Right atrium auricular region (tissue), 2 donors: ENCODE results near the gene OLFML1. TPM values are rescaled to one million over a fixed set of nuclear protein-coding genes. Genes with fewer than 3 reads are reported as not detected.
"Not testable (repeated sequence)": the region's sequence is repeated elsewhere in the genome, so short reads cannot be mapped to it uniquely, and the experiment has no call there.

Experiments used
- DNase-seq: peaks from one replicate; pipeline ENCODE4 v3.0.0-alpha.2; 2019; ENCODE audit warnings: low spot score
- H3K27ac ChIP-seq, 2 donors: fragments of 200-600 bp; sonication (generic); 1 replicate in 1 of 2; 2 replicates in 1 of 2; pipeline ENCODE4 v1.5.1; 2016 to 2019
- H3K27me3 ChIP-seq, 2 donors: fragments of 200-600 bp; sonication (generic); one replicate each; pipeline versions ENCODE4 v1.5.1 to v1.6.0; 2017 to 2019
- H3K36me3 ChIP-seq: fragments of 200-600 bp; sonication (generic); one replicate; pipeline ENCODE4 v1.5.1; 2016
- H3K4me1 ChIP-seq, 2 donors: fragments of 200-600 bp; sonication (generic); one replicate each; pipeline versions ENCODE4 v1.5.1 to v1.6.0; 2017 to 2019
- H3K4me3 ChIP-seq, 2 donors: fragments of 200-600 bp; sonication (generic); 1 replicate in 1 of 2; 2 replicates in 1 of 2; pipeline ENCODE4 v1.5.1; 2017 to 2019; ENCODE audit warnings: mild to moderate bottlenecking in 1 of 2, moderate library complexity in 1 of 2
- H3K9me3 ChIP-seq, 2 donors: fragments of 200-600 bp; sonication (generic); one replicate each; pipeline ENCODE4 v1.5.1; 2019
- total RNA-seq, 2 donors: library from RNA; depleted of rRNA; stranded (reverse); fragments of >200 nt; gene quantifications; one replicate each; pipeline ENCODE4 v1.1.0, GENCODE V29; 2016
- TF ChIP-seq, protein P1 (sequence below), 2 donors: fragments of 200-600 bp; sonication (generic); IDR thresholded peaks; one replicate each; pipeline ENCODE4 v1.5.1; 2019; ENCODE audit warnings: antibody characterized with exemption in 2 of 2

Gene OLFML1
- total RNA-seq, 2 donors from 2014 or later = 4.6 to 7.7 TPM

DNA sequence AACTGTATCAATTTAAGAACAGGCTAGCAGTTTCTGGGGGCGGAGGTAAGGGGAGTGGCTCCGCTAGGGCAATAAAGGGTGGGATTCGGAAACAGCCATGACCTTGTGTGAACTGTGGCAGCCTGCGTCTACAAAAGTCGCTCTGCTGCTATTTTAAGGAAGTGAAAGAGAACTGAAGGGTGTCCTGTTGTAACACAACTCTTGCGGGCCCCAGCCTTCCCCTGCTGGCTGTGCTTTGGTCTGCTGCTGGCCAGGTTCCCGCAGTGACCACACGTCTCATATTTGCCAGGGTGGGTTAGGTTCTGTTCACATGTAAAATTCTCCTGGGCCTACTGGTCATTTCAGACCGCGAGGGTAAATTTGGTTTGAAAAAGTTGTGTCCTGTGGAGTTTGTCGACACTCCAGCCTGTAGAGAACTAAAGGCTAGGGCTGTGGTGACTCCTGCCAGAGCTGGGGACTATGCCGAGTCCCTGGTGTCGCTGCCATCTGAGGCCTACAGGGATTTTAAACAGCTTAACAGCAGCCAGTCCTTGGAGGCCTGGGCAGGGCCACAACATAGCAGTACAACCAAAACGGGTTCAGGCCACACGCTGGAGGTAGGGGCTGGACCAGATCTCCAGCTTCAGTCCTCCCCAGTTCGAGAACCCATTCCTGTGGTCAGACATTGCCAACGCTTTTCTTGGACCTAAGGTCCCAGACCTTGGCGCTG is 27.4 kb downstream of the OLFML1 start:
- Histone ChIP-seq H3K36me3 (no peaks in the 10 kb centered on the region), H3K27ac (peak overlapping the region; percentile 92 to 94), H3K4me1 (peaks cover 0 to 33% of the 10 kb centered on the region in 2 donors), H3K9me3 (no peaks in the 10 kb centered on the region), H3K4me3 (peak overlapping the region; percentile 80 to 82), H3K27me3 (no peaks in the 10 kb centered on the region)
- TF ChIP-seq, protein P1, sequence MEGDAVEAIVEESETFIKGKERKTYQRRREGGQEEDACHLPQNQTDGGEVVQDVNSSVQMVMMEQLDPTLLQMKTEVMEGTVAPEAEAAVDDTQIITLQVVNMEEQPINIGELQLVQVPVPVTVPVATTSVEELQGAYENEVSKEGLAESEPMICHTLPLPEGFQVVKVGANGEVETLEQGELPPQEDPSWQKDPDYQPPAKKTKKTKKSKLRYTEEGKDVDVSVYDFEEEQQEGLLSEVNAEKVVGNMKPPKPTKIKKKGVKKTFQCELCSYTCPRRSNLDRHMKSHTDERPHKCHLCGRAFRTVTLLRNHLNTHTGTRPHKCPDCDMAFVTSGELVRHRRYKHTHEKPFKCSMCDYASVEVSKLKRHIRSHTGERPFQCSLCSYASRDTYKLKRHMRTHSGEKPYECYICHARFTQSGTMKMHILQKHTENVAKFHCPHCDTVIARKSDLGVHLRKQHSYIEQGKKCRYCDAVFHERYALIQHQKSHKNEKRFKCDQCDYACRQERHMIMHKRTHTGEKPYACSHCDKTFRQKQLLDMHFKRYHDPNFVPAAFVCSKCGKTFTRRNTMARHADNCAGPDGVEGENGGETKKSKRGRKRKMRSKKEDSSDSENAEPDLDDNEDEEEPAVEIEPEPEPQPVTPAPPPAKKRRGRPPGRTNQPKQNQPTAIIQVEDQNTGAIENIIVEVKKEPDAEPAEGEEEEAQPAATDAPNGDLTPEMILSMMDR (IDR thresholded peaks at IDR 0.05) = no peak
- peak; percentile 93 for DNase-seq

GRCh38 chr11:7513234-7514098 is 28.2 kb downstream of the OLFML1 start, which contains the start of gene PPFIBP2:
Gene PPFIBP2, plus strand, starts transcription at chr11:7513999. Its CDS starts 35,477 bp downstream, at chr11:7549476.
- Histone ChIP-seq H3K9me3 (no peaks in the 10 kb centered on the region), H3K27ac (peak within 1 kb of the TSS; percentile 92 to 94), H3K36me3 (no peaks in the 10 kb centered on the region), H3K4me3 (peak within 1 kb of the TSS; percentile 80 to 82), H3K27me3 (no peaks in the 10 kb centered on the region), H3K4me1 (peaks cover 0 to 33% of the 10 kb centered on the region in 2 donors)
- DNase-seq = peak; percentile 74
- TF ChIP-seq, protein P1 (IDR thresholded peaks at IDR 0.05) = peak; percentile 43 to 68

- H3K4me1 ChIP-seq = peaks cover 0 to 33% of the 10 kb centered on the region in 2 donors
- H3K4me3 ChIP-seq = peak overlapping the region; percentile 80 to 82
- no peaks in the 10 kb centered on the region for H3K36me3 ChIP-seq
- H3K9me3 ChIP-seq = no peaks in the 10 kb centered on the region
- no peak for DNase-seq
- TF ChIP-seq, protein P1 (IDR thresholded peaks at IDR 0.05) = no peak
- no peaks in the 10 kb centered on the region for H3K27me3 ChIP-seq
- H3K27ac ChIP-seq = peak overlapping the region; percentile 92 to 94
These were observed 28.8 kb downstream of the OLFML1 start for GRCh38 chr11:7514099-7514591.

DNA sequence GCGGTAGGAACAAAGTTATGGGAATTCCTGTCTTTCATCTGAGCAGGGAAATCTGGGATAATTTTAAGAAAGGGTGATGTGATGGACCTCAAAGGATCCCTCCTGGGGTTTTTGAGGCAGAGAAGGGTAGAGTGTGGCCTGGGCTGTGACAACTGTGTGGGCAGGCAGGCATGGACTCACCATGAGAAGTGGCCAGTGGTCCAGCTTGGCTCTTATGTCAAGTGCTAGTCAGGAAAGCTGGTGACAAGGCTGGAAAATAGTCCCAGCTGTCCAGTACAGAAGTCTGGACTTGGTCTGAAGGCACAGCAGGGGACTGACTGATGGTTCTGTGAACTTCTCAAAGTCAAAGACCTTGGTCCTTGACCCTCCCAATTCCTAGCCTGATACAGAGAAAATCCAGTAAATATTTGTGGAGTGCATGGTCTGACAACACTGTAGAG is 30.2 kb downstream of the OLFML1 start:
- TF ChIP-seq, protein P1 (IDR thresholded peaks at IDR 0.05) = no peak
- no peak for DNase-seq

DNA sequence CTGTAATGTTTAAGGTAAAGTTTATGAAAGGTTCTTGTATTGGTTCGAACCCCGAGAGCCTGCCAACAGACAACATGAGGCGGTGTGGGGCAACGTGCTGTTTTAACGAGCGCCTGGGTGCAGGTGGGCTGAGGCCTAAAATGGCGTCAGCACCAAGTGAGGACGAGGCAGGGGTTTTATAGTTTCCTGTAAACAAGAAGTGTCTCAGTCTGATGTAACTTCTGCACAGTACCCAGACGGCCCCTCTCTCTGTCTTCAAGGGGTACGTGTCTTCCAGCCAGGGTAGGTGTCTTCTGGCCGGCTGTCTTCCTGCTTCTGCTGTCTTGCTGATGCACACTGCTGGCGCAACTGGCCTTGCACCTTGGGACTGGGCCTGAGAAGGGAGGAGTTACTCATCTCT is 31.2 kb downstream of the OLFML1 start:
- Histone ChIP-seq H3K4me3 (no peak overlapping the region), H3K27me3 (no peaks in the 10 kb centered on the region), H3K27ac (no peak overlapping the region), H3K9me3 (no peaks in the 10 kb centered on the region), H3K36me3 (no peaks in the 10 kb centered on the region), H3K4me1 (peaks cover 0 to 32% of the 10 kb centered on the region in 2 donors)
- TF ChIP-seq, protein P1 (IDR thresholded peaks at IDR 0.05) = no peak
- DNase-seq = no peak

More for the DNA sequence above, 30.2 kb downstream of the OLFML1 start:
- Histone ChIP-seq H3K9me3 (no peaks in the 10 kb centered on the region), H3K27me3 (no peaks in the 10 kb centered on the region), H3K4me3 (no peak overlapping the region), H3K36me3 (no peaks in the 10 kb centered on the region), H3K4me1 (peaks cover 0 to 33% of the 10 kb centered on the region in 2 donors), H3K27ac (no peak overlapping the region)

- H3K4me3 ChIP-seq, H3K27ac ChIP-seq, H3K27me3 ChIP-seq, DNase-seq, H3K9me3 ChIP-seq, H3K36me3 ChIP-seq: not testable (repeated sequence)
- peaks cover 0 to 20% of the 10 kb centered on the region in 2 donors for H3K4me1 ChIP-seq
These were observed 32.4 kb downstream of the OLFML1 start for GRCh38 chr11:7517743-7518142.
